Right renal cortex interstitium (tissue), 3 donors: ENCODE measurements around the gene ANKS1B. TPM values are rescaled to one million over a fixed set of nuclear protein-coding genes. Genes with fewer than 3 reads are reported as not detected.

Experiments
- DNase-seq, 3 donors: peaks; one replicate each; pipeline ENCODE4 v3.0.0-alpha.2; 2013; ENCODE audit warnings: low read depth in 3 of 3, low spot score in 2 of 3
- polyA plus RNA-seq, 3 donors: library from polyadenylated mRNA; unstranded; fragments of 120-200 nt; gene quantifications; one replicate each; pipeline ENCODE4 v1.2.1, GENCODE V29; 2013; ENCODE audit not compliant: insufficient read length in 3 of 3

ANKS1B gene
- polyA plus RNA-seq, 3 donors = 3.8 to 4.8 (median 4.3) TPM

DNA sequence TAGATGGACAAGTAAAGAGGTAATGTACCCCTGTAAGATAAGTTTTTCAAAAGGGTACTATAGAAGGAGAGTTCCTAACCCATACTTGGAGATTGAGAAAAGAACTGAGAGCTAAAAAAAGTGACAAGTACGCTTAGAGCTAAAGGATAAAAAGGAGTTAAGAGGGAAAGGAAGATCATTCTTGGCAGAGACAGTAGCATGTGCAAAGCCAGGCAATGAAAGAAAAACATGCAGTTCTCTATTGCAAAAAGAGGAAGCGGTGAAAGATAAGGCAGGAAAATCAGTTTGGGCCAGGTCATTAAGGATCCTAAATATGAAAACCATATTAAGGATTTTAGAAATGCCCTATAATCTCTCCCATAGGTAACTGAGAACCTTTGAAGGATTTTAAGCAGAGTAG, 837.6 kb downstream of the ANKS1B start:
- DNase-seq = no peak

- no peak for DNase-seq
Observed at GRCh38 chr12:99146730-99147129, 838.0 kb downstream of the ANKS1B start.

DNA sequence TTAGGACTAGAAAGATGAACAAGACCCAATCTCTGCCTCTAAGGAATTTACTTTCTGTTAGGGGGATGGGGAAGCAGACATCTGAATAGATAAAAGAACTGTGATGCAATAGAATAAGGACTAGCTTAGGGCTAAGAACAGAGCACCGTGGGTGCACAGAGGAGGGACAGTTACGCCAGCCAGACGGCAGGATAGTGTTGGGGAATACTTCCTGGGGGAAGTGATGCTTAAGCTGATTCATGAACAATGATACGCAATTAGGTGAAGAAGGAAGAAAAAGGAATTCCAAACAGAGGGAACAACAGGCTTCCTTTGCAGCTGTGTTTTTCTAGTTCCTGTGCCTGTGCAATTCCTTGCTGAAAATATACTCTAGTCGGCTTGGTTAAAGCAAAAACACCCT, 838.6 kb downstream of the ANKS1B start:
- no peak for DNase-seq

DNA sequence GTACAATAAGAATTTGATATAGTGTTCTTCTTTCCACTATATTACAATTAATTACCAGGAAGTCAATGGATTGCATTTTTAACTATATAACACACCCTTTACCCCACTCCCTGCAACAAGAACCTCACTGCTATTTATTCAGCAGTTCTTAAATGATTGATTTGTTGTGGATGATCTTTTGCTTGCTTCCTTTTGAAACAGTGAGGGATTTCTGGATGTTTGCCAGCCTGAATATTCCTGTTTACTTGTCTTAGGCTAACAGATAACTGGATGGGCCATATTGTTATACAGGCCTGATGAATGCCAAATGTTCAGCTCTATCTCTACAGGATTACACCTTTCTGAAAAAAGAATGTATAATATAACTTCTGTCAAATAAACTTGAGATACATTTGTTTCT, 842.1 kb downstream of the ANKS1B start:
- DNase-seq = no peak

DNA sequence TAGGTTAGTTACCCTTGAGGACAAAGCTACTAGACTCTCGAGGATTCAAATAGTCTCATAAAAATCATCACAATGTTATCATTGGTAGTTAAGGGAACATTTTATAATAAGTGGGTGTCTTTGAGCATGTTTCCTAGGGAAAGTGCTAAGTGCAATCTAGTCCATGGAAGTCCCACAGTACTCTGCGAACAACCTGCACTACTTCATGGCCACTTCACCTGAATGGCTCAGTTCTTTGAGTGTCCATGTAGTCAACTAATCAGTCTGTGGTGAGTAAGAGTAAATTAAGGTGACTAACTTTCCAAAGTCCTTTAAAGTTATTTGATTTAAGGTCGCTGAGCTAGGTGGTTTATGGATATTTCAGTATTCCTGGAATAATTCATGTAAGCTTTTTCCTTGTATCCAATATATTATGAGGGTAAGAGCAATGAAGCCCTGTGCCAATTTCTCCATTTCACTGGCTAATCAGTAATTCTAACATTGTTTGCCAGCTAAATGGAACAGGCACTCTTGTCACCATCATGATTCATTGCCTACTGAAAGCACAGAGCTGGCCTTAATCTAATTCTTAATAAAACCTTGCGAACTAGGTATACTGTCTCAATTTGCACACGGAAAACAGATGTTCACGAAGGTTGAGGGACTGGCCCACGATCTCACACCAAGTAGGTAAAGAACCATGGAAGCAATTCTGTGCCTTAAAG, 844.6 kb downstream of the ANKS1B start:
- DNase-seq = no peak

- DNase-seq = peak in 1 of 3 donors; percentile 18
Observed at GRCh38 chr12:99138393-99138792, 846.3 kb downstream of the ANKS1B start.

GRCh38 chr12:99137124-99137855, 847.4 kb downstream of the ANKS1B start:
- no peak for DNase-seq

- DNase-seq = no peak
Observed at GRCh38 chr12:99136516-99136915, 848.2 kb downstream of the ANKS1B start.

- DNase-seq = no peak
Observed at GRCh38 chr12:99135376-99135775, 849.4 kb downstream of the ANKS1B start.

- DNase-seq = no peak
Observed at GRCh38 chr12:99133401-99133800, 851.3 kb downstream of the ANKS1B start.

DNA sequence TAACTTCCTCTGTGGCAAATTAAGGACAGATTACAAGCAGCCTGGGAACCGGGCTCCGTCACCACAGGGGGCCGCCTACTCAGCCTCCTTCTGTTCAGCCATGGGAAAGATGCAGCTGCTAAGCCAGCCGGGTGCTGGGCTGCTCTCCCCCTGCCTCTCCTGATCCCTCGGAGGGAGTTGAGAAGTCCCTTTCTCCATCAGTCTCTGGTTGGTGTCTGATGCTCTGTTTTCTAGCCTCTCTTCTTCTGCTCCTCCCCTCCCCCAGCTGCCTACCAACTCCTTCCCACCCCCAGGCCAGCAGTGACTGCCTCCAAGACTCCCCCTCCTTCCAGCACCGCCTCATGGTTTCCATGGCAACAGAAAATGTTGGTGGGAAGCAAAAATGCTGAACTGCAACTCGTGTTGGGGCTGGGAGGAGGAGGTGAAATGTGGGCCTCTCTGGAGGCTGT, 853.0 kb downstream of the ANKS1B start:
- DNase-seq = no peak

DNA sequence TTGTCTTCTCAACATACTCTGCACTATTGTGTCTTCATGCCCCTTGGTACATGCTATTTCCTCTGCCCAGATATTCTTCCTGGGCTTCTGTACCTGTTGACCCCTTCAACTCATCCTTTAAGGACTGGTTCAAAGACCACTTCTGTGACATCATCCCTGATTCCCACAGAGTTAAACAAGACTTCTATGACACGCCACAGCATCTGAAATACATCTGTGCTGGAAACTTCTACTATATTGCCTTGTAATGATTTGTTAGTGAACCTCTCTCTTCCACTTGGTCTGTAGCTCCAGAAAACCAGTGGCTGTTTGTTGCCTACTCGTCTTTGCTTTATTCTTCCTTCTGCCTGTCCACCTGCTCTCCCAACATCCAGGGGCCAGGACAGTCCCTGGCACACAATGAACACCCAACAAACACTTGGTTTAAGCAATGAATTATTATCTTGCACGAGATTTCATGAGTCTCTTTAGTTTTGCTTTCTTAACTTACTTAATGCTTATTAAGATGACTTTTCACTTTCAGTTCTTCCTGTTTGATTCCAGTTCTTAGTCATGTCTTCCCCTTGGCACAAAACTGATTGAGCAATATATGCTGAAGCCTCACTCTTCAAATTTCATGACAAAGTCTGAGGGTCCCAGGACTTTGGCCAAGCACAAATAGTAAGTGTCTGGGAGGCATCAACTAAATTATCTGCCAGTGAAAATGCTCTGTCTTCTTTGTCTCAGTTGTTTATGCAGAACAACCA, 853.8 kb downstream of the ANKS1B start:
- DNase-seq = no peak

DNA sequence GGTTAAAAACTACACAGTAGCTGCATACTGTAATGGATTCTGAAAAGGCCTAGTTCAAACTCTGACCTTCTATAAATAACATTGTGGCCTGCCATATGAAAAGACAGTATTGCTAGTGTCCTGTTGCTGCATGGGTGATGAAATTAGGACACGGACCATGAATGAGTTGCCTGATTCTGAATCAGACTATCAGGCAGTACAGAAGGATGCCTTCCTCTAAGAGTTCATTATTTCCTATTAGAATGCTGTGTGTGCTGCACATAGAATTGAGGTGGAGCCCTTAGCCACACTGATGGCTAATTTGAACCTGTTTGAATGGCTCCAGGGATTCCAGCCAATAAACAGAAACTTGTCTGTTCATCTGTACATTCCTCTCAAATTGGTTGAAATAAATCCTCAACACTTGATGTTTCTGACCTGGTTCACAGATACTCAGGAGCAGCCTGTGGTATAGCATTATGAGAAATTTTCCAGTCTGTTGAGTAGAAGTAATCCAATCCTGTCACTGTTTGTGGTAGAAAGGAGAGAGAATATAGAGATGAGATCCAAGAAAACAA, 856.4 kb downstream of the ANKS1B start:
- DNase-seq = no peak

GRCh38 chr12:99122959-99123358, 861.8 kb downstream of the ANKS1B start:
- no peak for DNase-seq

GRCh38 chr12:99122496-99122895, 862.2 kb downstream of the ANKS1B start:
- DNase-seq = no peak

- DNase-seq = no peak
Observed at GRCh38 chr12:99121546-99121945, 863.2 kb downstream of the ANKS1B start.

DNA sequence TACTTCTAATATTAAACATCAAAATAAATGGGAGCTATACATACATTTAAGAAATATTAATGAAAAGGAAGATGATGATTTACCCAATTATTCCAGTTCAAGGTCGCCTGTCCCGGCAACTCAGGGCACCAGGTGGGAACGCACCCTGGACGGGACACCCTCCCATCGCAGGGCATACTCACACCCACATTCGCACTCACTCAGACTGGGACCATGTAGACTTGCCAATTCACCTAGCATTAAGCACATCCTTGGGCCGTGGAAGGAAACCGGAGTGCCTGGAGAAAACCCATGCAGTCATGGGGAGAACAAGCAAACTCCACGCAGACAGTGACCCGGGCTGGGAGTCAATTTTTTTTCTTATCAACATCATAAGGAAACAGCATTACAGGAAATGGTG, 864.8 kb downstream of the ANKS1B start:
- no peak for DNase-seq

DNA sequence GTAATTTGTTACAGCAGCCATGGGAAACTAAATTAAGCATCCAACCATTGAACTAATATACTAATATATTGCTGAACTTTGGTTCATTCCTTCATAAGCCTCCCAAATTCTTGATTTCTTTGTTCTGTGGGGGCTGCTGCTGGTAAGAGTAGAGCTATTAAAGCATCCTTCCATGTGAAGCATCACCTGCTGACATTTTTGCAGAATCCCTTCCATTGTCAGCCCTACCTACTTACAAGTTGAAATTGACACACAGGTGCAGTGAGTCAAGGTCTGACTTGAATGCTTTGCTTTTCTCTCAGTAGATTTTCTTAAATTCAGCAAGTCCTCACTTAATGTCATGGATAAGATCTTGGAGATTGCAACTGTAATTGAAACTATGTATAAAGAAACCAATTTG, 865.3 kb downstream of the ANKS1B start:
- no peak for DNase-seq

DNA sequence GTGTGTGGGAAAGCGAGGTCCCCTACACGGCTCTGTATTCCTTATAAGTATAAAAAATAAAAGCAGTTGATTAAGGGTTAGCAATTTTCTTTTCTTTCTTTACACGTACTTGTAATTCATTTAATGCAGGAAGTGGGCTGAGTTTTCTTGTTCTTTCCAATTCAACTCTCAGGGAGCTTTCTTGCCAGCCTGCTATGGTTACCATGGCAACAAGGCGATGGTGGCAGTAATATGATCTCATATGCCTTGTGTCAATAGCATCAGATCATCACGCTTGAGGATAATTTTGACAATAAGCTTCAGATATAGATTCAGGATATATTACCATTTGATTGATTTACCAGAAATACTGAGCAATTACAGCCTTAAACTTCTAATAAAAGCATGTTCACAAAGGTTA, 873.1 kb downstream of the ANKS1B start:
- no peak for DNase-seq

- no peak for DNase-seq
Observed at GRCh38 chr12:99110868-99111267, 873.9 kb downstream of the ANKS1B start.

DNA sequence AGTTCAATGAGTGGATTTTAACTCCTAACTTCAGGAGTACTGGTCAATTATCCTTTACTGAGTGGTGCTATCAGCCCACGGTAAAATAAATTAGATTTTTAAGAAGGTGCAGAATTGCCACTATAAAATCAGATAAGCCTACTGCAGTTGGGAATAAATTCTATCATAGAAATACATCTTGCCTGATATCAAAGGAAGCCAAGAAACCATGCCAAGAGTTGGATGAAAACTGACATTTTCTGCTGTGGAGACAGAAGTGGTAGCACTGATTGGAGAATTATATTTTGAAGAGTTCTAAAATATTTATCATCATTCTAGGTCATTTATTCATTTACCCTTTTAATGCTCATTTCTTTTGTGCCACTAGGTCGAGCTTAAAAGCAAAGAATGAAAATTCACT, 874.5 kb downstream of the ANKS1B start:
- DNase-seq = no peak
